MM.1S (cell line): ENCODE measurements around the gene YIF1A.

Source experiments
- DNase-seq: peaks from one replicate; pipeline ENCODE4 v3.0.0-alpha.2; 2015
- H2AFZ ChIP-seq: fragments of 300-600 bp; sonication (generic); 2 replicates; pipeline ENCODE4 v1.6.0; 2016; ENCODE audit warnings: antibody characterized with exemption, low read length
- H3F3A ChIP-seq: fragments of 300-600 bp; sonication (generic); 2 replicates; pipeline ENCODE4 v1.6.1; 2016; ENCODE audit warnings: mild to moderate bottlenecking, antibody characterized with exemption, low read length, moderate library complexity, mixed read lengths; ENCODE audit not compliant: insufficient read depth
- H3K27ac ChIP-seq: fragments of 300-600 bp; sonication (generic); 2 replicates; pipeline ENCODE4 v1.5.1; 2016; ENCODE audit warnings: mild to moderate bottlenecking, low read length
- H3K27me3 ChIP-seq: fragments of 300-600 bp; sonication (generic); replicated peaks from 2 replicates; pipeline ENCODE4 v1.6.0; 2016; ENCODE audit warnings: low read length; ENCODE audit not compliant: insufficient read depth
- H3K36me3 ChIP-seq: fragments of 300-600 bp; sonication (generic); replicated peaks from 2 replicates; pipeline ENCODE4 v1.6.1; 2016; ENCODE audit warnings: mild to moderate bottlenecking, low read length, mixed read lengths; ENCODE audit not compliant: insufficient read depth
- H3K4me1 ChIP-seq: fragments of 300-600 bp; sonication (generic); 2 replicates; pipeline ENCODE4 v1.6.1; 2016; ENCODE audit warnings: low read length, mixed read lengths
- H3K4me2 ChIP-seq: fragments of 300-600 bp; sonication (generic); 2 replicates; pipeline ENCODE4 v1.6.0; 2016; ENCODE audit warnings: low read depth, low read length
- H3K4me3 ChIP-seq: fragments of 300-600 bp; sonication (generic); 2 replicates; pipeline ENCODE4 v1.5.1; 2016; ENCODE audit warnings: low read length, mixed read lengths
- H3K79me2 ChIP-seq: fragments of 300-600 bp; sonication (generic); 2 replicates; pipeline ENCODE4 v1.6.1; 2016; ENCODE audit warnings: mixed run types, low read length, mixed read lengths
- H3K9ac ChIP-seq: fragments of 300-600 bp; sonication (generic); 2 replicates; pipeline ENCODE4 v1.6.1; 2016; ENCODE audit warnings: low read length, mixed read lengths
- H3K9me2 ChIP-seq: fragments of 300-600 bp; sonication (generic); replicated peaks from 2 replicates; pipeline ENCODE4 v1.6.1; 2016; ENCODE audit warnings: mild to moderate bottlenecking, low read length, mixed read lengths; ENCODE audit not compliant: insufficient read depth
- H3K9me3 ChIP-seq: fragments of 300-600 bp; sonication (generic); replicated peaks from 2 replicates; pipeline ENCODE4 v1.6.1; 2016; ENCODE audit warnings: mild to moderate bottlenecking, low read length, mixed read lengths; ENCODE audit not compliant: insufficient read depth
- H4K20me1 ChIP-seq: fragments of 300-600 bp; sonication (generic); 2 replicates; pipeline ENCODE4 v1.6.1; 2016; ENCODE audit warnings: mild to moderate bottlenecking, low read length, moderate library complexity, mixed read lengths; ENCODE audit not compliant: insufficient read depth
- CTCF ChIP-seq: fragments of 300-600 bp; sonication (generic); IDR thresholded peaks from 2 replicates; pipeline ENCODE4 v1.5.1; 2016; ENCODE audit warnings: antibody characterized with exemption, low read length, mixed read lengths
- EZH2 ChIP-seq: fragments of 300-600 bp; sonication (generic); optimal IDR thresholded peaks from 2 replicates; pipeline ENCODE3; 2017; ENCODE audit warnings: low read depth, mild to moderate bottlenecking, antibody characterized with exemption, low read length, mixed read lengths
- EZH2phosphoT487 ChIP-seq: fragments of 300-600 bp; sonication (generic); IDR thresholded peaks from 2 replicates; pipeline ENCODE4 v1.6.1; 2018; ENCODE audit warnings: antibody characterized with exemption, low read length

Gene YIF1A

GRCh38 chr11:66291303-66291705 is 2.4 kb upstream of the YIF1A start:
- no peak for DNase-seq
- Histone ChIP-seq H2AFZ (no peak overlapping the region), H3K79me2 (peaks cover 13% of the 10 kb centered on the region), H3F3A (peaks cover 7% of the 10 kb centered on the region), H3K27ac (no peak overlapping the region), H3K36me3 (no peaks in the 10 kb centered on the region), H3K27me3 (peaks cover 44% of the 10 kb centered on the region), H3K9ac (no peak overlapping the region), H3K4me3 (no peak overlapping the region), H3K9me3 (no peaks in the 10 kb centered on the region), H3K9me2 (no peaks in the 10 kb centered on the region), H4K20me1 (no peaks in the 10 kb centered on the region), H3K4me1 (peaks cover 15% of the 10 kb centered on the region), H3K4me2 (no peak overlapping the region)
- TF ChIP-seq CTCF (no peak), EZH2phosphoT487 (no peak), EZH2 (no peak)

DNA sequence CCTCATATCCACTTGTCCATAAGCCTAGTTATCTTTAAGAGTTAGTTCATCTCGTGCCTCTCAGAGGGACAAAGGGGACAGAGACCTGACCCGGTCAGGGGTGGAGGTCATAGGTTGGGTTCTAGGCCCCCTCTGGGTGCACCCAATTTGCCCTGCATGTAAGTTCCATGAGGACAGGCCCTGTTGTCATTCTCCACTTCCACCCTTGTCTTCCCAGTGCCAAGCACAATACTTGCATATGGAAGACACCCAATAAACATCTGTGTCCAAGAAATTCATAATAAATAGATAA is 1.3 kb upstream of the YIF1A start:
- H3K79me2 ChIP-seq = peaks cover 13% of the 10 kb centered on the region
- peak overlapping the region; percentile 94 for H3K4me2 ChIP-seq
- no peak overlapping the region for H2AFZ ChIP-seq
- TF ChIP-seq EZH2 (no peak), EZH2phosphoT487 (no peak), CTCF (no peak)
- no peak overlapping the region for H3K4me3 ChIP-seq
- no peak for DNase-seq
- no peaks in the 10 kb centered on the region for H4K20me1 ChIP-seq
- H3K27ac ChIP-seq = no peak overlapping the region
- no peak overlapping the region for H3K9ac ChIP-seq
- H3K36me3 ChIP-seq = no peaks in the 10 kb centered on the region
- H3K27me3 ChIP-seq = peaks cover 35% of the 10 kb centered on the region
- no peaks in the 10 kb centered on the region for H3K9me3 ChIP-seq
- no peaks in the 10 kb centered on the region for H3K9me2 ChIP-seq
- peaks cover 15% of the 10 kb centered on the region for H3K4me1 ChIP-seq
- H3F3A ChIP-seq = peaks cover 7% of the 10 kb centered on the region

DNA sequence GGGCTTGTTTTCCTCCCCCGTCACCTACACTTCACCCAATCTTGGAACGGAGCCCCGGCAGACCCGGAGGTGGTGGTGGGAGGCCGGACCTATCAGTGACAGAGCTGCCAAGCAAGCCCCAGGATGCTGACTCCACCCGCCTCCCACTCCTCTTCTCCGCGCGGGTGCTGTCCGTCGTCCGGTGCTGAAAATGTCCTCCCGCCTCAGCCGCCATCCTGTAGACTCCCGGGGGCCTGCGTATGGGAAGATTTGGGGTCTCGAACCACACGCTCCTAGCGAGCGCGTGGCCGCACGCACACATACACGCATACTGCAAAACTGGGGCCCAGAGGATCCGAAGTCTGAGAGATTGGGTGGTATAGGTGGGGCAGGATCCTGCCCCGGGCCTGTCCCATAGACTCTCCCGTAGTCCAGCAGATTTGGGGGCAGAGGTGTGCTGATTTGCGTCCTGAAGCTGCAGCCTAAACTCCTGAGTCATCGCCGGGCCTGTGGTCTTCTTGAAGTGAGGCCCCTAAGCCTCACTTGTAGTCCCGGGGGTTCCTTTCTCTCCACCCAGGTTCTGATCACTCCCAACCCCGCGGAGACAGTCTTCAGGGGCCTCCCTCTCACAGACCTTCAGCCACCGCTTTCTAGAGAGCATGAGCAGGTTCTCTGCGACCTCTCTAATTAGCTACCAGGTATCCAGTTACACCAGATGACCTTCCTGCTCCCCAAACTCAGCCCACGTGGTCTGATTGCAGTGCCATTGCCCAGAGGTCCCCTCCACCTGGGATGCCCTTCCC is 796 bp upstream of the YIF1A start:
- Histone ChIP-seq H3K36me3 (no peaks in the 10 kb centered on the region), H3K27me3 (peaks cover 35% of the 10 kb centered on the region), H3K4me1 (peaks cover 15% of the 10 kb centered on the region), H3K27ac (peak overlapping the region; percentile 65; the same call in 1 of the 2 replicates), H2AFZ (peak overlapping the region; percentile 65), H3F3A (peaks cover 7% of the 10 kb centered on the region), H3K9ac (peak overlapping the region; percentile 39; the same call in 1 of the 2 replicates), H3K9me2 (no peaks in the 10 kb centered on the region), H4K20me1 (no peaks in the 10 kb centered on the region), H3K9me3 (no peaks in the 10 kb centered on the region), H3K4me3 (peak overlapping the region; percentile 71), H3K4me2 (peak overlapping the region; percentile 94), H3K79me2 (peaks cover 13% of the 10 kb centered on the region)
- TF ChIP-seq CTCF = no peak
- DNase-seq = peak; percentile 71
